HG03457 (cell line): ENCODE measurements around the gene TMEM196.
"Not testable (repeated sequence)": the region's sequence is repeated elsewhere in the genome, so short reads cannot be mapped to it uniquely, and the experiment has no call there.

Experiments
- ATAC-seq: cut with Tn5 transposase; IDR thresholded peaks from one replicate; pipeline ENCODE4 v1.9.1; 2021; ENCODE audit warnings: moderate number of reproducible peaks; ENCODE audit not compliant: unreplicated experiment

The TMEM196 gene

GRCh38 chr7:19708397-19709248, 64.8 kb downstream of the TMEM196 start, which contains the start of gene POLR1F:
Gene POLR1F, minus strand, starts transcription at chr7:19709037. Its CDS starts 21 bp downstream, at chr7:19709016.
- peak; percentile 96 for ATAC-seq

- no peak for ATAC-seq
These were observed 66.2 kb downstream of the TMEM196 start for GRCh38 chr7:19707240-19707639.

GRCh38 chr7:19705663-19706062, 67.8 kb downstream of the TMEM196 start:
- no peak for ATAC-seq

- ATAC-seq, result no peak
These were observed 71.9 kb downstream of the TMEM196 start for GRCh38 chr7:19701471-19701870.

- ATAC-seq, result no peak
These were observed 72.5 kb downstream of the TMEM196 start for GRCh38 chr7:19700936-19701335.

- ATAC-seq, result no peak
These were observed 75.1 kb downstream of the TMEM196 start for GRCh38 chr7:19698331-19698730.

- no peak for ATAC-seq
These were observed 76.5 kb downstream of the TMEM196 start for GRCh38 chr7:19696926-19697325.

- ATAC-seq, result no peak
These were observed 81.1 kb downstream of the TMEM196 start for GRCh38 chr7:19692111-19692828.

- no peak for ATAC-seq
These were observed 82.7 kb downstream of the TMEM196 start for GRCh38 chr7:19690736-19691135.

GRCh38 chr7:19689130-19689529, 84.3 kb downstream of the TMEM196 start:
- ATAC-seq, result not testable (repeated sequence)

GRCh38 chr7:19681596-19681995, 91.8 kb downstream of the TMEM196 start:
- no peak for ATAC-seq

GRCh38 chr7:19677180-19677579, 96.2 kb downstream of the TMEM196 start:
- no peak for ATAC-seq

GRCh38 chr7:19675816-19676215, 97.6 kb downstream of the TMEM196 start:
- ATAC-seq, result no peak

GRCh38 chr7:19674266-19674960, 99.0 kb downstream of the TMEM196 start:
- ATAC-seq, result no peak

GRCh38 chr7:19670806-19671205, 102.6 kb downstream of the TMEM196 start:
- ATAC-seq, result no peak
